Suppressor macrophage treated with lipopolysaccharide for 1 hour (primary cell): ENCODE data around the gene CMIP.
"Not testable (repeated sequence)": the region's sequence is repeated elsewhere in the genome, so short reads cannot be mapped to it uniquely, and the experiment has no call there.

Source experiments
- DNase-seq, 3 donors: peaks; one replicate each; pipeline ENCODE4 v3.0.0-alpha.2; 2020 to 2022

CMIP gene

GRCh38 chr16:81570151-81570846 is 125.7 kb downstream of the CMIP start:
- no peak for DNase-seq

- no peak for DNase-seq
Observed at GRCh38 chr16:81571175-81571574, 126.6 kb downstream of the CMIP start.

- DNase-seq = no peak
Observed at GRCh38 chr16:81571592-81572385, 127.2 kb downstream of the CMIP start.

- DNase-seq = no peak
Observed at GRCh38 chr16:81572386-81573144, 128.0 kb downstream of the CMIP start.

- DNase-seq = no peak
Observed at GRCh38 chr16:81573533-81574020, 129.0 kb downstream of the CMIP start.

GRCh38 chr16:81574168-81574567 is 129.6 kb downstream of the CMIP start:
- no peak for DNase-seq

- no peak for DNase-seq
Observed at GRCh38 chr16:81575307-81575706, 130.7 kb downstream of the CMIP start.

- DNase-seq = no peak
Observed at GRCh38 chr16:81575834-81576233, 131.2 kb downstream of the CMIP start.

GRCh38 chr16:81576696-81577095 is 132.1 kb downstream of the CMIP start:
- no peak for DNase-seq

- not testable (repeated sequence) for DNase-seq
Observed at GRCh38 chr16:81577272-81577671, 132.7 kb downstream of the CMIP start.

- DNase-seq = no peak
Observed at GRCh38 chr16:81578076-81578475, 133.5 kb downstream of the CMIP start.

GRCh38 chr16:81578636-81579413 is 134.2 kb downstream of the CMIP start:
- no peak for DNase-seq

GRCh38 chr16:81581107-81581506 is 136.5 kb downstream of the CMIP start:
- no peak for DNase-seq

- DNase-seq = no peak
Observed at GRCh38 chr16:81582655-81583441, 138.2 kb downstream of the CMIP start.

- no peak for DNase-seq
Observed at GRCh38 chr16:81583893-81584631, 139.5 kb downstream of the CMIP start.

GRCh38 chr16:81585785-81586184 is 141.2 kb downstream of the CMIP start:
- DNase-seq = peak in 1 of 3 donors; percentile 13

- DNase-seq = no peak
Observed at GRCh38 chr16:81586417-81586816, 141.8 kb downstream of the CMIP start.

- no peak for DNase-seq
Observed at GRCh38 chr16:81586977-81587625, 142.5 kb downstream of the CMIP start.

GRCh38 chr16:81587626-81588160 is 143.1 kb downstream of the CMIP start:
- DNase-seq = no peak
